Uterus (tissue), 4 donors: ENCODE results near the gene MLXIP. TPM values are rescaled to one million over a fixed set of nuclear protein-coding genes. Genes with fewer than 3 reads are reported as not detected.
"Not testable (repeated sequence)": the region's sequence is repeated elsewhere in the genome, so short reads cannot be mapped to it uniquely, and the experiment has no call there.

Experiments used
- DNase-seq, 2 donors: peaks; one replicate each; pipeline ENCODE4 v3.0.0-alpha.2; 2019 to 2020
- H3K27ac ChIP-seq, 2 donors: fragments of 200-600 bp; sonication (generic); 1 replicate in 1 of 2; 2 replicates in 1 of 2; pipeline ENCODE4 v1.5.1; 2016 to 2018
- H3K27me3 ChIP-seq, 2 donors: fragments of 200-600 bp; sonication (generic); one replicate each; pipeline ENCODE4 v1.5.1; 2018 to 2019; ENCODE audit warnings: control low read depth in 1 of 2
- H3K36me3 ChIP-seq, 2 donors: fragments of 200-600 bp; sonication (generic); one replicate each; pipeline ENCODE4 v1.5.1; 2019; ENCODE audit warnings: control low read depth in 1 of 2
- H3K4me1 ChIP-seq, 2 donors: fragments of 200-600 bp; sonication (generic); one replicate each; pipeline ENCODE4 v1.5.1; 2018 to 2019; ENCODE audit warnings: control low read depth in 1 of 2
- H3K4me3 ChIP-seq, 2 donors: fragments of 200-600 bp; sonication (generic); 1 replicate in 1 of 2; 2 replicates in 1 of 2; pipeline ENCODE4 v1.5.1; 2018 to 2019; ENCODE audit warnings: mild to moderate bottlenecking in 1 of 2
- H3K9me3 ChIP-seq, 2 donors: fragments of 200-600 bp; sonication (generic); one replicate each; pipeline ENCODE4 v1.5.1; 2019; ENCODE audit warnings: control low read depth in 1 of 2
- POLR2A ChIP-seq, 2 donors: fragments of 450-650 bp; IDR thresholded peaks; one replicate each; pipeline ENCODE4 v1.6.1; 2016; ENCODE audit warnings: antibody characterized with exemption in 2 of 2, mild to moderate bottlenecking in 1 of 2, moderate library complexity in 1 of 2
- intact Hi-C: fragments of 100-400 bp; cut with DNase I; formaldehyde crosslinking; loops from one replicate; pipeline ENCODE4 v1.15.1; 2023; ENCODE audit warnings: low total_unique reads
- total RNA-seq, 4 donors: library from RNA; depleted of rRNA in 3 of 4; stranded (reverse); fragments of >200 nt in 3 of 4; gene quantifications; one replicate each; pipeline versions ENCODE4 v1.1.0 to v1.2.4, GENCODE V29; 2014 to 2023
- TF ChIP-seq, protein P1 (sequence below), 4 experiments: fragments of 200-600 bp in 2 of 4; fragments of 450-650 bp in 2 of 4; sonication (generic) in 2 of 4; IDR thresholded peaks; one replicate each; pipeline ENCODE4 v1.5.1; 2016 to 2019; ENCODE audit warnings: antibody characterized with exemption in 4 of 4, mild to moderate bottlenecking in 2 of 4, moderate library complexity in 1 of 4
- donor health status: DM: yes; HTN: yes; CAD: no.

Gene MLXIP
- total RNA-seq, 4 donors from 2014 or later = 21.5 to 88.7 (median 24.7) TPM

DNA sequence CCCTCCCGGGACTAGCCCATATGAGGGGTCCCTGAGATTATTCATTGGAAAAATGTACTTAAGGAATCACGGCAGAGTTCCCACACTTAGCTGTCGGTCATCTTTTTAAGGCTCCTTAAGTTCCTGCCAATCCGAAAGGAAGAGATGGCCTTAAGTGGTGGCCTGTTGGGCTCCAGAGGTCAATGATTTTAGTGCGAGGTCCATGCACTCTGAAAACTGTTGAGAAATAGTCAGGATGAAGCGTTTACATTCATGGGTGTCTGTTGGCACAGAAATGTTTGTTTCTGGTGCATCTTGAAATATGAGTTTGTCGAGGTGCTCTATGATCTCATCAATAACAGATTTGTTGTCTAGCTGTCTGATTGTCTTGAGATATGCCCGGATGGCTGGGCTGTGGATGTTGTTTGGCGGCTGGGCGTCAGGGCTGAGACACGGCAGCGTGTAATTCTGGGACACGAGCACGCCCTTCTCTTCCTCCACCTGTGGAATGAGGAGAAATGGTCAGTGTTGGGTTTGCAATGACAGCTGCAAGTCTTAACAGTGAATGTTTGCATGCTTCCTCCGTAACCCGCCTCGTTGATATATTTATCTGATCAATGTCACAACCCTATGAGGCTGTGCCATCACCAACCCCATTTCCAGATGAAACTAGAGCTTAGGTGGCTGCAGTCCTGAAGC is 93.8 kb downstream of the MLXIP start:
- no peaks in the 10 kb centered on the region for H3K36me3 ChIP-seq
- TF ChIP-seq, protein P1, sequence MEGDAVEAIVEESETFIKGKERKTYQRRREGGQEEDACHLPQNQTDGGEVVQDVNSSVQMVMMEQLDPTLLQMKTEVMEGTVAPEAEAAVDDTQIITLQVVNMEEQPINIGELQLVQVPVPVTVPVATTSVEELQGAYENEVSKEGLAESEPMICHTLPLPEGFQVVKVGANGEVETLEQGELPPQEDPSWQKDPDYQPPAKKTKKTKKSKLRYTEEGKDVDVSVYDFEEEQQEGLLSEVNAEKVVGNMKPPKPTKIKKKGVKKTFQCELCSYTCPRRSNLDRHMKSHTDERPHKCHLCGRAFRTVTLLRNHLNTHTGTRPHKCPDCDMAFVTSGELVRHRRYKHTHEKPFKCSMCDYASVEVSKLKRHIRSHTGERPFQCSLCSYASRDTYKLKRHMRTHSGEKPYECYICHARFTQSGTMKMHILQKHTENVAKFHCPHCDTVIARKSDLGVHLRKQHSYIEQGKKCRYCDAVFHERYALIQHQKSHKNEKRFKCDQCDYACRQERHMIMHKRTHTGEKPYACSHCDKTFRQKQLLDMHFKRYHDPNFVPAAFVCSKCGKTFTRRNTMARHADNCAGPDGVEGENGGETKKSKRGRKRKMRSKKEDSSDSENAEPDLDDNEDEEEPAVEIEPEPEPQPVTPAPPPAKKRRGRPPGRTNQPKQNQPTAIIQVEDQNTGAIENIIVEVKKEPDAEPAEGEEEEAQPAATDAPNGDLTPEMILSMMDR (IDR thresholded peaks at IDR 0.05) = no peak
- no peak for TF ChIP-seq POLR2A (IDR thresholded peaks at IDR 0.05)
- H3K27me3 ChIP-seq = no peaks in the 10 kb centered on the region
- no peak overlapping the region for H3K4me3 ChIP-seq
- intact Hi-C loops = no loop called here
- DNase-seq = no peak
- no peak overlapping the region for H3K27ac ChIP-seq
- H3K4me1 ChIP-seq = no peaks in the 10 kb centered on the region
- H3K9me3 ChIP-seq = no peaks in the 10 kb centered on the region

DNA sequence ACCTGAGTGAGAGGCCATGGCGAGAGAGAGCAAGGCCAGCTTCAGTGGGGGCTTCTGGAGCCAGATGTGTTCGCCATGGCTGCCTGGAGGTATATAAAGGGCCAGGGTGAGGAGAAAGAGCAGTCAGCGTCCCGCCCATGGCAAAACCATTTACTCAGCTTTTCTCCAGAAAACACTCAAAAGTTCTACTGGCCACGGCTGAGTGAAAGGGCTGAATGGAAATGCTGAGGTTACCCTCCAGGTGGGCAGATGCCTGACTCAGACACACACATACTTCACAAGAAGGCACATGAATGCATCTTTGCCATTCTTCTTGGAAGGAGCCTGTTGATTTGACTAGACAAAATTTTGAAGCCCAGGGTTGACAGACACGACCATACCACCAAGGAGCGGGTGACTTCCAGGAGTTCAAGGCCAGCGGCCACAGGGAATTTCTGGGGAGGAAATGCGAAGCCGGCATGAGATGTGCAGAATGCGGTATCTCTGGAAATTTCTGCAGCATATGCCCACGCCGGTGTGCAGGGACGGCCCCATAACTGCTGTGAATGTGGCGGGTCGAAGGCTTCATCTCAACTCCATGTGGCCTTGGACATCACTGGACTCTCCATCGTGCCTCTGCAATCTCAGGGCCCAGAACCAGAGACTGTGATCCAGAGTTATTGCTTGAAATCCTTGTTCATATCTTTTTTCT is 95.7 kb downstream of the MLXIP start, which contains the start of gene IL31:
TSS of gene IL31 (minus strand) at position 67 of the 691 bp plus-strand sequence. CDS start at position 18, 49 bp downstream.
- Histone ChIP-seq H3K27me3 (no peaks in the 10 kb centered on the region), H3K4me1 (no peaks in the 10 kb centered on the region), H3K9me3 (no peaks in the 10 kb centered on the region), H3K27ac (no peak within 1 kb of the TSS), H3K36me3 (no peaks in the 10 kb centered on the region), H3K4me3 (no peak within 1 kb of the TSS)
- intact Hi-C loops = no loop called here
- no peak for DNase-seq
- TF ChIP-seq, protein P1 (IDR thresholded peaks at IDR 0.05) = no peak
- no peak for TF ChIP-seq POLR2A (IDR thresholded peaks at IDR 0.05)

DNA sequence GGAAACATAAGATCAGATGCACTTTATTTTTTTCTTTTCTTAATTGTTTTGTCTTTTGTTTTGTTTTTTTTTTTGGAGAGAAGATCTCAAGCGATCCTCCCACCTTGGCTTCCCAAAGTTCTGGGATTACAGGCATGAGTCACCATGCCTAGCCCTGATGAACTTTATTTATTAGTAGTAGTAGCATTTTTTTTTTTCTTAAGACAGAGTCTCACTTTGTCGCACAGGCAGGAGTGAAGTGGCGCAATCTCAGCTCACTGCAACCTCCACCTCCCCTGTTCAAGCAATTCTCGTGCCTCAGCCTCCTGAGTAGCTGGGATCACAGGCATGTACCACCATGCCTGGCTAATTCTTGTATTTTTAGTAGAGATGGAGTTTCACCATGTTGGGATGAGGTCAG is 97.9 kb downstream of the MLXIP start:
- H3K36me3 ChIP-seq, H3K27ac ChIP-seq, H3K4me3 ChIP-seq, intact Hi-C loops, H3K4me1 ChIP-seq, DNase-seq, H3K9me3 ChIP-seq, H3K27me3 ChIP-seq: not testable (repeated sequence)

DNA sequence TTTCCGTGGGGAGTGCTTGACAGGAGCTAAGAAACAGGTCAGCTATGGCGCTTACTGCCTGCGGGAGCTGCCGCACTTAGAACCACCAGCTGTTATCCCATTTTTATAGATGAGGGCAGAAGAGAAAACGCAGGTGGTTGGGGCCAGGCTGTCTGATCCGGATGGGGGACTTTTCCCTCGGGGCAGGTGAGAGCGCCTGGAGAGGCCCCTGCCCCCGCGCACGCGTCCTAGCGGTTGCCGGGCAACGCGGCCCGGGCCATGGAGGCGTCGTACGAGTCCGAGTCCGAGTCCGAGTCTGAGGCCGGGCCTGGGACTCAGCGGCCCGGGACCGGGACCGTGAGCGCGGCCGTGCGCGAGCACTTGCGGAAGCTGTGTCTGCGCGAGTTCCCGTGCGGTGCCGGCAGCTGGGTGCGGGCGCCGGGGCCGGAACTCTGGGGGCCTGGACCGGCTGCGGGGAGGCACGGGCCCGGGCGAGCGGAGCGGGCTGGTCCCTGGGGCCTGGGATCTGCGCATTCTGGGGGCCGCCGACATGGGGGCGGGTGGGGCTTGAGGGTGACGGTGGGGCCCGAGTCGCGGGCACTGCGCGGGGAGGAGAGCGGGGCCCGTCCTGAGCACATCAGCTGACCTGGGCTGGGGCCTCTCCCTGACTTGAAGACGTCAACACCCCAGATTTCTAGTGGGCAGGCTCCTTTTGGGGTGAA is 104.5 kb downstream of the MLXIP start, which contains the start of gene LRRC43:
TSS of gene LRRC43 (plus strand) at position 237 of the 701 bp plus-strand sequence. CDS start at position 259, 22 bp downstream.
- no peak for DNase-seq
- Histone ChIP-seq H3K36me3 (no peaks in the 10 kb centered on the region), H3K27me3 (no peaks in the 10 kb centered on the region), H3K4me3 (peak within 1 kb of the TSS; percentile 8 to 34), H3K9me3 (no peaks in the 10 kb centered on the region), H3K27ac (no peak within 1 kb of the TSS), H3K4me1 (no peaks in the 10 kb centered on the region)
- intact Hi-C loops = no loop called here
- TF ChIP-seq, protein P1 (IDR thresholded peaks at IDR 0.05) = no peak
- TF ChIP-seq POLR2A (IDR thresholded peaks at IDR 0.05) = no peak

DNA sequence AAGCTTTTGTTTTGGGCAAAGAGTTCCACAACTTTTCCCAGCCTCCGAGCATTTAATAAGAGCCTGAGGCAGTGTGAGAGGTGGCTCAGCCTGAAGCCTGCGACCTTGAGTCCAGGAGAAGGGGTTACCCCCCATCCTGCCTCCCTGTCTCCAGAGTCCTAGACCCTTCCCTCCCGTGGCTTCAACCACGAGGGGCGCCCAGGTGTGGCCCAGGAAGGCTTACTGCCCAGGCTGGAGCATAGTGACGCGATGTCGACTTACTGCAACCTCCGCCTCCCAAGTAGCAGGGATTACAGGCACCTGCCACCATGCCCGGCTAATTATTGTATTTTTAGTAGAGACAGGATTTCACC is 105.0 kb downstream of the MLXIP start:
- no peaks in the 10 kb centered on the region for H3K27me3 ChIP-seq
- TF ChIP-seq, protein P1 (IDR thresholded peaks at IDR 0.05) = no peak
- TF ChIP-seq POLR2A (IDR thresholded peaks at IDR 0.05) = no peak
- intact Hi-C loops = no loop called here

More for the DNA sequence above, 105.0 kb downstream of the MLXIP start:
- H3K4me3 ChIP-seq = peak overlapping the region in 1 of 2 donors; percentile 34
- no peaks in the 10 kb centered on the region for H3K36me3 ChIP-seq
- no peaks in the 10 kb centered on the region for H3K9me3 ChIP-seq
- no peak overlapping the region for H3K27ac ChIP-seq
- H3K4me1 ChIP-seq = no peaks in the 10 kb centered on the region
- DNase-seq = no peak
